SJCRH30 (cell line): ENCODE measurements around the gene CAPZA3. TPM values are rescaled to one million over a fixed set of nuclear protein-coding genes. Genes with fewer than 3 reads are reported as not detected.
"Not testable (repeated sequence)": the region's sequence is repeated elsewhere in the genome, so short reads cannot be mapped to it uniquely, and the experiment has no call there.

Experiments
- DNase-seq, 2 experiments: peaks; one replicate each; pipeline ENCODE4 v3.0.0-alpha.2; 2015 to 2020
- H3K27ac ChIP-seq: fragments of 250-450 bp; sonication (Bioruptor Pico); 2 replicates; pipeline ENCODE4 v1.5.1; 2020; ENCODE audit warnings: mild to moderate bottlenecking, moderate library complexity
- H3K27me3 ChIP-seq: fragments of 250-450 bp; sonication (Bioruptor Pico); 2 replicates; pipeline ENCODE4 v1.5.1; 2020; ENCODE audit warnings: mild to moderate bottlenecking, moderate library complexity
- H3K36me3 ChIP-seq: fragments of 250-450 bp; sonication (Bioruptor Pico); 2 replicates; pipeline ENCODE4 v1.5.1; 2020; ENCODE audit warnings: mild to moderate bottlenecking, moderate library complexity
- H3K4me1 ChIP-seq: fragments of 250-450 bp; sonication (Bioruptor Pico); 2 replicates; pipeline ENCODE4 v1.5.1; 2020; ENCODE audit warnings: mild to moderate bottlenecking, moderate library complexity
- H3K4me3 ChIP-seq: fragments of 250-450 bp; sonication (Bioruptor Pico); 2 replicates; pipeline ENCODE4 v1.5.1; 2020; ENCODE audit warnings: mild to moderate bottlenecking, moderate library complexity
- H3K9me3 ChIP-seq: fragments of 250-450 bp; sonication (Bioruptor Pico); replicated peaks from 2 replicates; pipeline ENCODE4 v1.5.1; 2020; ENCODE audit warnings: mild to moderate bottlenecking, moderate library complexity
- total RNA-seq: library from RNA; depleted of rRNA; stranded (reverse); fragments of >200 nt; shearing (Covaris generic); gene quantifications from 2 replicates; pipeline ENCODE4 v1.2.3, GENCODE V29; 2014; rRNA removed

CAPZA3 gene, protein sequence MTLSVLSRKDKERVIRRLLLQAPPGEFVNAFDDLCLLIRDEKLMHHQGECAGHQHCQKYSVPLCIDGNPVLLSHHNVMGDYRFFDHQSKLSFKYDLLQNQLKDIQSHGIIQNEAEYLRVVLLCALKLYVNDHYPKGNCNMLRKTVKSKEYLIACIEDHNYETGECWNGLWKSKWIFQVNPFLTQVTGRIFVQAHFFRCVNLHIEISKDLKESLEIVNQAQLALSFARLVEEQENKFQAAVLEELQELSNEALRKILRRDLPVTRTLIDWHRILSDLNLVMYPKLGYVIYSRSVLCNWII
- total RNA-seq: not detected in 2 replicates

DNA sequence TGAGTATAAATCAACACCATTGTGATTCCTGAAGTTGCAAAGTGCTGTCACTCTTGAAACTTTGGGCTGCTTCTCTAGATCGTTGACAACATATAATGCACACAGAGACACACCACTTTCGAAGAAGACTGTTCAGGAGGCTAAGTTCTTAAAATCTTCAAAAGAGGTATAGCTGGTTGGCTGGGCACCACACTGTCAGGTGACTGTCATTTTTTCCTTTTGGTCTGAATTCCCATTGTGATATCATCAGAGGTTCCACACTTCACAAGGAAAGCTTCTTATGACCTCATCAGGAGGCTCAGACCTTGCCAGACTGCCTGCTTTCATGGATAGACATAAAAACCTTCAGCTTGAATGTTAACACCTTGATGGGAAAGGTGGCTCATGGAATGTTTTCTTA lies at the start of gene CAPZA3, which contains the start of gene PLCZ1:
Gene CAPZA3, plus strand, starts transcription at position 301 of the 400 bp plus-strand sequence. CDS start 150 bp downstream, outside the sequence.
Gene PLCZ1, minus strand, starts transcription at position 194 of the 400 bp plus-strand sequence. CDS start 641 bp downstream, outside the sequence.
- Histone ChIP-seq H3K4me3 (no peak within 1 kb of the TSS), H3K27me3 (no peaks in the 10 kb centered on the region), H3K36me3 (no peaks in the 10 kb centered on the region), H3K9me3 (no peaks in the 10 kb centered on the region), H3K27ac (no peak within 1 kb of the TSS), H3K4me1 (no peaks in the 10 kb centered on the region)
- no peak for DNase-seq

DNA sequence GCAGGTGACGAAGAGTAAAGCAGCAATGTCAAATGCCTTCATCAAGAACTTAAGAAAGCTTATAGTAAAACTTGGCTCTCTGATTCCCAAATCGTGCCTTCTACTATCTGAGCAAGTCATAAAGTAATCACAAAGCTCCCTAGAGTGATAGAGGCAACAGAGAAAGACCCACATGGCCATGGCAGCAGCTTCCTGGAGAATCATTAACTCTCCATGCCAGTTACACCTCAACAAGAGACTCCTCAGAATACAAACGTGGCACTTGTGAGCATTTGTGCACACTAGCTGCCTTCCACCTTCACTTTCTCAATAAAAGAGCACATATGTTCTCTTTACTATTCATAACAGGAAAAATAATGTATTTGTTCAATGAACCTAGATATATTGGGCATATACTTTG lies 48.1 kb upstream of the CAPZA3 start:
- no peak for DNase-seq
- no peaks in the 10 kb centered on the region for H3K27me3 ChIP-seq
- no peaks in the 10 kb centered on the region for H3K4me1 ChIP-seq
- no peaks in the 10 kb centered on the region for H3K9me3 ChIP-seq
- no peaks in the 10 kb centered on the region for H3K36me3 ChIP-seq
- H3K27ac ChIP-seq: no peak overlapping the region
- no peak overlapping the region for H3K4me3 ChIP-seq

DNA sequence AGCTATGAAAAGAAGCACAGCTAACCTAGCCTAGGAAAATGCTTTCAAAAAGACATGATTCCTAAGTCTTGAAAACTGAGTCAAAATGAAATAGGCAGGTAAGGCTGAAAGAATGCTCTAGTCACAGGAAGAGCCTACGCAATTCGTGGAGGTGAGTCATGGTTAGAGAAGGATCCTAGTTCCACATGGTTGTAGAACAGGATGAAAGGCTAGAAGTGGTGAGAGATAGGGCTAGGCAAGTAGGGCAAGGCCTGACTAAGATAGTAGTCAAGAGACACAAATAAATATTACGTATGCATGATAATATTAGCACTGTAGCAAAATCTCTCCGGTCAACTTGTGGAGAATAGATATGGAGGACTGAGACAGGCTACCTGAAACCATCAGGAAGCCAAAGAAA lies 47.3 kb upstream of the CAPZA3 start:
- Histone ChIP-seq H3K27ac (no peak overlapping the region), H3K4me1 (no peaks in the 10 kb centered on the region)

GRCh38 chr12:18693986-18694385 lies 43.9 kb upstream of the CAPZA3 start:
- not testable (repeated sequence) for H3K4me3 ChIP-seq, H3K9me3 ChIP-seq, H3K4me1 ChIP-seq, DNase-seq, H3K27me3 ChIP-seq, H3K36me3 ChIP-seq, H3K27ac ChIP-seq

More for the DNA sequence above, 47.3 kb upstream of the CAPZA3 start:
- Histone ChIP-seq H3K4me3 (no peak overlapping the region), H3K27me3 (no peaks in the 10 kb centered on the region), H3K36me3 (no peaks in the 10 kb centered on the region), H3K9me3 (no peaks in the 10 kb centered on the region)
- no peak for DNase-seq

GRCh38 chr12:18696971-18697602 lies 40.8 kb upstream of the CAPZA3 start:
- Histone ChIP-seq H3K4me1 (peaks cover 2% of the 10 kb centered on the region; the same call in 1 of the 2 replicates), H3K36me3 (no peaks in the 10 kb centered on the region), H3K27me3 (no peaks in the 10 kb centered on the region), H3K4me3 (no peak overlapping the region), H3K27ac (no peak overlapping the region), H3K9me3 (no peaks in the 10 kb centered on the region)
- DNase-seq: peak in 1 of 2 experiments; percentile 14

DNA sequence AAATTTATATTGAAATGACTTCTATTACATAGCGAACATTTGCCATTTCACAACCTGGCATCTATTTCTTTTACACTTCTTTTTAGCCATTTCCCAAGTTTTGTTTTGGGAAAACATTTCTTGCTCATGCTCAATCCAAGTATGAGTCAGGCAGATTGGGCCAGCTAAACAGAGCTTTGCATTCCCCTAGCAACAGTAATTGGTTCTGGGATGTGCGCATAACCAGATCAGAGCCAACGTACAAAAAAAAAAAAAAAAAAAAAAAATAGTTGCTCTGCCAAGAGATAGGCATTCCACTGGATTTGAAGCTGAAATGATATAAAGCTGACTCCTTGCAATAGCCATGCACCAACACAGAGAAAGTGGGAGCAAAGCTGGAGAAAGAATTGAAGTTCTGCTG lies 37.6 kb upstream of the CAPZA3 start:
- H3K9me3 ChIP-seq: no peaks in the 10 kb centered on the region
- no peak overlapping the region for H3K4me3 ChIP-seq
- H3K36me3 ChIP-seq: no peaks in the 10 kb centered on the region
- peaks cover 2% of the 10 kb centered on the region; the same call in 1 of the 2 replicates for H3K4me1 ChIP-seq
- no peak for DNase-seq
- no peaks in the 10 kb centered on the region for H3K27me3 ChIP-seq
- no peak overlapping the region for H3K27ac ChIP-seq

DNA sequence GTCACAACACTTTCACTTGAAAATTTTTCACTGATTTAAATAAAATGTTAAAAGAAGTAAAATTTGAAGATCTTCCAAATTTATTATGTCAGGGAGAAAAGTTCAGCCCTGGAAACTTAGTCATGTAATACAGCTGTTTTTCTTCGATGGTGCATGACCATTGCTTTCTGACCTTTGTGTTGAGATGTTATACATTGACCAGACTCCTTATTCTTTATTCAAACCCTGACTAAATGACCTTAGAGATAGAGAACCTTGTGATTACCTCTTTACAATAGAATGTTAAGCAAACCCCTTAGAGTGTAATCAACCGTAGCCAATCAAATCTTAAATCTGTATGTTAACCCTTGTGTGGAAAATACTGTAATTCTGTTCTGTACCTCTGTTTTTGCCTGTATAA lies 34.6 kb upstream of the CAPZA3 start:
- DNase-seq: no peak
- Histone ChIP-seq H3K27ac (no peak overlapping the region), H3K4me1 (no peaks in the 10 kb centered on the region), H3K27me3 (no peaks in the 10 kb centered on the region), H3K4me3 (no peak overlapping the region), H3K9me3 (no peaks in the 10 kb centered on the region), H3K36me3 (no peaks in the 10 kb centered on the region)

DNA sequence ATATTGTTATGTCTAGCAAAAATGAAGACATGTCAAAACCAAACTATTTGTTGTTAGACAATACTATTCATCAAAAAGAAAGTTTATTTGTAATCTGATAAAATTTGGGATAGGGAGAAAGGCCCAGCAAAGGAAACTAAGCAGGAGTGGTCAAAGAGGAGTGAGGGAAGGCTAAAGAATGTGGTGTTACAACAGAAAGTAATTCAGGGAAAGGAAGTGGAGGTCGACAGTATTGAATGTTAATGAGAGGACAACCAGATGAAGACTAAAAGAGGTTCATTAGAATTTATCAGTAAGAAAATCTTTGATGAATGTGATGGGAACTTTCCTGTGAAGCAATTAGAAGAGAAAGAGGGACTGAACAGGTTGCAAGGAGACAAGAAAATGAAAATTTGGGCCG lies 34.0 kb upstream of the CAPZA3 start:
- Histone ChIP-seq H3K27ac (no peak overlapping the region), H3K4me1 (no peaks in the 10 kb centered on the region), H3K9me3 (no peaks in the 10 kb centered on the region), H3K4me3 (no peak overlapping the region), H3K36me3 (no peaks in the 10 kb centered on the region), H3K27me3 (no peaks in the 10 kb centered on the region)
- no peak for DNase-seq

- DNase-seq: peak in 1 of 2 experiments; percentile 2
- Histone ChIP-seq H3K36me3 (no peaks in the 10 kb centered on the region), H3K27me3 (no peaks in the 10 kb centered on the region), H3K9me3 (no peaks in the 10 kb centered on the region), H3K27ac (no peak overlapping the region), H3K4me3 (no peak overlapping the region), H3K4me1 (no peaks in the 10 kb centered on the region)
These were observed 31.1 kb upstream of the CAPZA3 start for GRCh38 chr12:18706798-18707197.

- Histone ChIP-seq H3K36me3 (no peaks in the 10 kb centered on the region), H3K27ac (no peak overlapping the region), H3K4me3 (no peak overlapping the region), H3K9me3 (no peaks in the 10 kb centered on the region), H3K27me3 (no peaks in the 10 kb centered on the region), H3K4me1 (no peaks in the 10 kb centered on the region)
- no peak for DNase-seq
These were observed 21.7 kb upstream of the CAPZA3 start for GRCh38 chr12:18716236-18716635.

DNA sequence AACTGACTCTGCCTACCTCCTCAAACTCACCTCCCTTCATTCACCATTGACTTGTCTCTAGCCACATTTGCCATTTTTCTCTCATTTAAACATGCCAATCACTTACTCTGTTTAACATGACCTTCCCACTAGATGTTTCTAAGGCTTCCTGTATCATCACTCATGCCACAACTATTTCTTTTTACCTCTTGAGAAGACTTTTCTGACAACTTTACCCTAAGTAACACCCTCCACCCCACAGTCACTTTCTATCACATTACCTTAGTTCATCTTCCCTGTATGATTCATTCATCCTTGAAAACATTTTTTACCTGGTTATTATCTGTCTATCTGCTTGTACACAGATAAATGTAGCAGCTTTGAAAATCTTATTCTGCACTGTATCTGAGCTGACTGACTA lies 19.5 kb upstream of the CAPZA3 start:
- Histone ChIP-seq H3K27me3 (no peaks in the 10 kb centered on the region), H3K4me3 (no peak overlapping the region), H3K4me1 (no peaks in the 10 kb centered on the region), H3K27ac (no peak overlapping the region), H3K36me3 (no peaks in the 10 kb centered on the region), H3K9me3 (no peaks in the 10 kb centered on the region)
- DNase-seq: no peak

DNA sequence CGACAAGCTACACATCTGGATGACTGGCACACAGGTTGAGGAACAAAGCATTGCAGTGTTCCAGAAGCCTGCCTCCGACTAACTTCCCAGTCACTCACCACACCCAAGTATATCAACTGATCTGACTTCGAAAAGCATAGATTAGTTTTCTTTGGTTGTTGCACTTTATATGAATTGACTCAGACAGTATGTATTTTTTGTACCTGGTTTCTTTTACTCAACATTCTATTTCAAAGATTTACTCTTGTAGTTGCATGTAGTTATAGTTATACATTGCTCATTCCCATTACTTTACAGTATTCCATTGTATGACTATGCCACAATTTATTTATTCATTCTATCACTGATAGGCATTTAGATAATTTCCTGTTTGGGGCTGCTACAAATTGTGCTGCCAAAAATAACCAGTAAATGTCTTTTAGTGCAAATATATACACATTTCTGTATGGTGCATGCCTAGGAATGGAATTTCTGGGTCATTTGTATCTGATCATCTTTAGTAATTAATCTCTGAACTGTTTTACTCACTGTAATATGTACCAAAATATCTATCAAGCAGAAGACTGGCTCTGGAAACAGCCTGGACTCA lies 17.9 kb upstream of the CAPZA3 start:
- Histone ChIP-seq H3K4me1 (no peaks in the 10 kb centered on the region), H3K36me3 (no peaks in the 10 kb centered on the region), H3K27me3 (no peaks in the 10 kb centered on the region), H3K4me3 (no peak overlapping the region), H3K9me3 (no peaks in the 10 kb centered on the region), H3K27ac (no peak overlapping the region)
- DNase-seq: no peak

DNA sequence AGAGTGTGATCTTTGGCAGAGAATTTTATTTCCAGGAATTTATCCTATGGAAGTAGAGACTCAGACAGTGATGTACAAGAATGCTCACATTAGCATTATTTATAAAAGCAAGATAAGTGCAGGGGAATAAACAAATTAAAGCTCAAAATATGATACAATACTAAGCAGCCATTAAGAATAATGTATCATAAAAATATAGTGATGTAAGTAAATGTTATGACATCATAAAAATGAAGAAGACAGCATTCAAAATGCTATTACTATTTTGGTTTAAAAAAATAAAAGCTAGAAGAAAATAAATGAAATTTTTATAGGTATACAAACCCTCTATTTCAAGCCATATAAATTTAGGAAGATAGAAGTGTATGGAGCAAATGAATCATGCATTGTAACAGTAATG lies 17.2 kb upstream of the CAPZA3 start:
- Histone ChIP-seq H3K27me3 (no peaks in the 10 kb centered on the region), H3K9me3 (no peaks in the 10 kb centered on the region), H3K4me3 (no peak overlapping the region), H3K36me3 (no peaks in the 10 kb centered on the region), H3K27ac (no peak overlapping the region), H3K4me1 (no peaks in the 10 kb centered on the region)
- no peak for DNase-seq

- Histone ChIP-seq H3K36me3 (no peaks in the 10 kb centered on the region), H3K4me1 (no peaks in the 10 kb centered on the region), H3K4me3 (no peak overlapping the region), H3K27me3 (no peaks in the 10 kb centered on the region), H3K9me3 (no peaks in the 10 kb centered on the region), H3K27ac (no peak overlapping the region)
- no peak for DNase-seq
These were observed 16.5 kb upstream of the CAPZA3 start for GRCh38 chr12:18721452-18721851.

DNA sequence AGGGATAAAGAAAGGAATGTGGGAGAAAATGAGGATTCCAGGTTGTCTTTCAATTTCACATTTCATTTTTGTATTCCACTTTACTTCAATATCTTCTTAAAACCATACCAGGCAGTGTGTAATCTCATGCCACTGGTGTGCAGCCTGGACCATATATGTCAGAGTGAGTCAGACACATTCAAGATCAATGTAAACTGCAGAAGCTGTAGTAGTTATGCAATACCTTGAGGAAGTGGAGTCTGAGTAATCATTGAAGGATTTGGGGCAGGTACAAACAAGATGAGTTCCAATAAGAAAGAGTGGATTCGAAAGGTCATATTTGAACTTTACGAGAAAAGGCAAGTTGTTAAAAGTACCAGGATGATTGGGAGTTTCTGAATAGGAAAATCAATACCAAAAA lies 14.2 kb upstream of the CAPZA3 start:
- Histone ChIP-seq H3K9me3 (no peaks in the 10 kb centered on the region), H3K36me3 (no peaks in the 10 kb centered on the region)
- no peak for DNase-seq

More for the DNA sequence above, 14.2 kb upstream of the CAPZA3 start:
- Histone ChIP-seq H3K4me1 (no peaks in the 10 kb centered on the region), H3K27ac (no peak overlapping the region), H3K4me3 (no peak overlapping the region), H3K27me3 (no peaks in the 10 kb centered on the region)
